Smooth muscle cell (in vitro differentiated cells): ENCODE results near the gene RAB3C. TPM values are rescaled to one million over a fixed set of nuclear protein-coding genes. Genes with fewer than 3 reads are reported as not detected.

Source experiments
- DNase-seq: peaks from one replicate; lab custom pipeline; 2025; ENCODE audit not compliant: unreplicated experiment; lab: John Stamatoyannopoulos, UW
- H2AFZ ChIP-seq: fragments of 200-600 bp; sonication (generic); 2 replicates; pipeline ENCODE4 v1.6.0; 2016; ENCODE audit warnings: antibody characterized with exemption, low read depth, mild to moderate bottlenecking
- H3F3A ChIP-seq: fragments of 200-600 bp; sonication (generic); 2 replicates; pipeline ENCODE4 v1.6.0; 2017; ENCODE audit warnings: antibody characterized with exemption, low read depth
- H3K27ac ChIP-seq: fragments of 200-600 bp; sonication (generic); 2 replicates; pipeline ENCODE4 v1.5.1; 2016; ENCODE audit warnings: low read depth, mild to moderate bottlenecking
- H3K27me3 ChIP-seq: fragments of 200-600 bp; sonication (generic); 2 replicates; pipeline ENCODE4 v1.6.1; 2016; ENCODE audit warnings: low read depth, mild to moderate bottlenecking
- H3K36me3 ChIP-seq: fragments of 200-600 bp; sonication (generic); 2 replicates; pipeline ENCODE4 v1.5.1; 2016; ENCODE audit warnings: low read depth
- H3K4me1 ChIP-seq: fragments of 200-600 bp; sonication (generic); 2 replicates; pipeline ENCODE4 v1.5.1; 2016; ENCODE audit warnings: low read depth
- H3K4me2 ChIP-seq: fragments of 200-600 bp; sonication (generic); 2 replicates; pipeline ENCODE4 v1.6.0; 2016; ENCODE audit warnings: mild to moderate bottlenecking
- H3K4me3 ChIP-seq: fragments of 200-600 bp; sonication (generic); 2 replicates; pipeline ENCODE4 v1.5.1; 2016; ENCODE audit warnings: mild to moderate bottlenecking
- H3K79me2 ChIP-seq: fragments of 200-600 bp; sonication (generic); 2 replicates; pipeline ENCODE4 v1.6.0; 2016; ENCODE audit warnings: low read depth, mild to moderate bottlenecking
- H3K9ac ChIP-seq: fragments of 200-600 bp; sonication (generic); 2 replicates; pipeline ENCODE4 v1.6.0; 2016; ENCODE audit warnings: low read depth
- H3K9me3 ChIP-seq: fragments of 200-600 bp; sonication (generic); replicated peaks from 2 replicates; pipeline ENCODE4 v1.5.1; 2016; ENCODE audit warnings: low read depth
- H4K20me1 ChIP-seq: fragments of 200-600 bp; sonication (generic); 2 replicates; pipeline ENCODE4 v1.6.0; 2016; ENCODE audit warnings: low read depth
- WGBS: methylation state at CpG from one replicate; pipeline ENCODE4 v1.1.7; 2016; ENCODE audit warnings: low lambda C conversion rate; 5-methylcytosine and 5-hydroxymethylcytosine counted together
- polyA plus RNA-seq: library from polyadenylated mRNA; unstranded; fragments of >200 nt; fragmentation: Nextera tagmentation; extraction: Ambion mirVana; gene quantifications from 2 replicates; pipeline ENCODE4 v1.2.1, GENCODE V29; 2016
- total RNA-seq: library from RNA; depleted of rRNA; stranded (reverse); fragments of >200 nt; gene quantifications from 2 replicates; pipeline ENCODE4 v1.2.3, GENCODE V29; 2014
- TF ChIP-seq, protein P1 (sequence below): fragments of 200-600 bp; sonication (generic); IDR thresholded peaks from 2 replicates; pipeline ENCODE4 v1.5.1; 2017; ENCODE audit warnings: borderline replicate concordance, mild to moderate bottlenecking, antibody characterized with exemption; ENCODE audit not compliant: insufficient read depth, poor library complexity, severe bottlenecking

The RAB3C gene
- total and polyA plus RNA-seq, 2 experiments from 2014 or later, result 0.10 to 1.1 TPM

DNA sequence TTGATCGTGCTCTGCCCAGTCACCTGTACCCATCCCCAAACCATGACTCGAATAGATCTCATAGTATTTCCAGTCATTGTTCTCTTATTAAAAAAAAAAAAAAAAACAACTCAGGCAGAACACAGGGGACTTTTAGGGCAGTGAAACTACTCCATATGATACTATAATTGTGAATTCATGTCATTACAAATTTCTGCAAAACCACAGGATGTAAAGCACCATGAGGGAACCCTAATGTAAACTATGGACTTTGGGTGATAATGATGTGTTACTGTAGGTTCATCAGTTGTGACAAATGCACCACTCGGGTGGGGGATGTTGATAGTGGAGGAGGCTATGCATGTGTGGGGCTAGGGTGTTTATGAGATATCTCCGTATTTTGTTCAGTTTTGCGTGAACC, 133.8 kb downstream of the RAB3C start:
- Histone ChIP-seq H2AFZ (no peak overlapping the region), H3K4me3 (no peak overlapping the region), H3K79me2 (no peaks in the 10 kb centered on the region), H3K4me2 (no peak overlapping the region), H4K20me1 (no peaks in the 10 kb centered on the region), H3F3A (no peaks in the 10 kb centered on the region), H3K9me3 (peaks cover 5% of the 10 kb centered on the region), H3K27ac (no peak overlapping the region), H3K36me3 (no peaks in the 10 kb centered on the region), H3K9ac (no peak overlapping the region), H3K4me1 (peaks cover 7% of the 10 kb centered on the region), H3K27me3 (no peaks in the 10 kb centered on the region)
- TF ChIP-seq, protein P1, sequence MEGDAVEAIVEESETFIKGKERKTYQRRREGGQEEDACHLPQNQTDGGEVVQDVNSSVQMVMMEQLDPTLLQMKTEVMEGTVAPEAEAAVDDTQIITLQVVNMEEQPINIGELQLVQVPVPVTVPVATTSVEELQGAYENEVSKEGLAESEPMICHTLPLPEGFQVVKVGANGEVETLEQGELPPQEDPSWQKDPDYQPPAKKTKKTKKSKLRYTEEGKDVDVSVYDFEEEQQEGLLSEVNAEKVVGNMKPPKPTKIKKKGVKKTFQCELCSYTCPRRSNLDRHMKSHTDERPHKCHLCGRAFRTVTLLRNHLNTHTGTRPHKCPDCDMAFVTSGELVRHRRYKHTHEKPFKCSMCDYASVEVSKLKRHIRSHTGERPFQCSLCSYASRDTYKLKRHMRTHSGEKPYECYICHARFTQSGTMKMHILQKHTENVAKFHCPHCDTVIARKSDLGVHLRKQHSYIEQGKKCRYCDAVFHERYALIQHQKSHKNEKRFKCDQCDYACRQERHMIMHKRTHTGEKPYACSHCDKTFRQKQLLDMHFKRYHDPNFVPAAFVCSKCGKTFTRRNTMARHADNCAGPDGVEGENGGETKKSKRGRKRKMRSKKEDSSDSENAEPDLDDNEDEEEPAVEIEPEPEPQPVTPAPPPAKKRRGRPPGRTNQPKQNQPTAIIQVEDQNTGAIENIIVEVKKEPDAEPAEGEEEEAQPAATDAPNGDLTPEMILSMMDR, result no peak
- 80% methylated on average over 5 of the region's 5 CpGs for WGBS
- no peak for DNase-seq

DNA sequence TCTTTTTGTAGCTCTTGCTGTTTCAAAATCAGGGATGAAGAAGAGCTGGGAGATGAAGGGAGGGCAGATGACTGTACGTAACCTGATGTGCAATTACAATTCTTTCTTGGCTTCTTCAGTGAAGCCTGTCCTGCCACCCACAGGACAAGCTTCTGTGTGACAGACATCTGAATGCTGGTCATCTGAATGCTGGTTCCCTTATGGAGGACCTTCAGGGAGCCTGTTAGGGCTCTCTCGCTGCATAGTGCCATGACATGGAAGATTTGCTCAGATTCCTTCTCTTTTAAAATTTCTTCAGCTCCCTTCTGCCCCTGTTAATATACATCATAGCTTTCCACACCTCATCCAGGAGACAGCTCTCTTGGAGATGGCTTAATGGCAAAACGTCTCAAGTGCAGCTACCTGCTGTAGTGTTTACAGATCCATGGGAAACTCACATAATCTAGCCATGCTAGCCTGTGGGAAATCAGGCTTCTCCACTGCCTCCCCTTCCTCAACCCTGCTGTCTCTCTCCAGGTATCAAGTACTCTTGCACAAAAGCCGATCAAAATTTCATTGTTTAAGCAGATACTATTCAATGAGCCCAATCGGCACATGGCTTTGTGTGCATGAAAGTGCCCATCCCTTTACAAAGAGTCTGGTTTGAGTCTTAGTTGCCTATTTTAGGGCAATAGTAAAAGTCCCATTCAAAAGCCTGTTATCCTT, 134.6 kb downstream of the RAB3C start:
- DNase-seq, result no peak
- Histone ChIP-seq H3F3A (no peaks in the 10 kb centered on the region), H4K20me1 (no peaks in the 10 kb centered on the region), H3K27ac (no peak overlapping the region), H3K36me3 (no peaks in the 10 kb centered on the region), H3K4me2 (no peak overlapping the region), H3K9ac (no peak overlapping the region), H3K4me3 (no peak overlapping the region), H3K4me1 (peaks cover 7% of the 10 kb centered on the region), H2AFZ (no peak overlapping the region), H3K79me2 (no peaks in the 10 kb centered on the region), H3K9me3 (peaks cover 5% of the 10 kb centered on the region), H3K27me3 (no peaks in the 10 kb centered on the region)
- TF ChIP-seq, protein P1, result no peak
- WGBS, result 67% methylated on average over 5 of the region's 5 CpGs

DNA sequence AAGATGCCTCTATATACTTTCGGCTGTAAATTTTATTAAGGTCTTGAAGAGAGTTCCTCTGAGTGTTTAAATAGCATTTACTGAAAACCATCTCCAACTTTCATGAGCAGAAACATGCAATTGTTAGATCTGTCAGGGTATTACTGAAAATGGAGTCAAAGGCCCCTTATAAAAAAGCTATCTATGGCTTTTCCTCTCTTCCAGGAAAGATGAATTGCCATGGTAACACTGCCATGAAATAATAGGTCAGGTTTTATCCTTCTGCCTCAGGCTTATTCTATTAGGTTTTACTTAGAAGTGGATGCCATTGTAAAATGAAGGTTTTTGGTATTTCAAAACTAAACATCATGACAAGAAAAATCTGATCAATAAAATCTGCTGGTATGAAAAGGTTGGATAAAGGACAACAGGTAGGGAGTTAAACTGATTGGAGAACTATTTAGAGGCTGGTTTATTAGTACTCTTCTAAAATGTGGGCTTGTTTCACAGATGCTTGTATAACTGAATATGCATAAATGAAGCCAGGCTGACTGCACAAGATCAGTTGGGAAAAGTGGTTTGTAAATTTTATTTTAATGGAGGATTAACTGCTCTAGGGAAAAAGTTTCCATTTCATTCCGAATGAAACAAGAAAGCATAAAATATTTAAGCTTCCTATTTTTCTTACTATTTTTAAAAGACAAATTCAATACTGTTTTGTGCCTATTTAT, 135.5 kb downstream of the RAB3C start:
- Histone ChIP-seq H3F3A (no peaks in the 10 kb centered on the region), H4K20me1 (no peaks in the 10 kb centered on the region), H3K36me3 (no peaks in the 10 kb centered on the region), H3K4me3 (no peak overlapping the region), H3K9ac (no peak overlapping the region), H3K27me3 (no peaks in the 10 kb centered on the region), H3K79me2 (no peaks in the 10 kb centered on the region), H3K27ac (no peak overlapping the region), H3K4me2 (no peak overlapping the region), H3K4me1 (peaks cover 7% of the 10 kb centered on the region), H2AFZ (no peak overlapping the region), H3K9me3 (peaks cover 5% of the 10 kb centered on the region)
- TF ChIP-seq, protein P1, result no peak
- DNase-seq, result no peak
- 73% methylated on average over 2 of the region's 2 CpGs for WGBS

DNA sequence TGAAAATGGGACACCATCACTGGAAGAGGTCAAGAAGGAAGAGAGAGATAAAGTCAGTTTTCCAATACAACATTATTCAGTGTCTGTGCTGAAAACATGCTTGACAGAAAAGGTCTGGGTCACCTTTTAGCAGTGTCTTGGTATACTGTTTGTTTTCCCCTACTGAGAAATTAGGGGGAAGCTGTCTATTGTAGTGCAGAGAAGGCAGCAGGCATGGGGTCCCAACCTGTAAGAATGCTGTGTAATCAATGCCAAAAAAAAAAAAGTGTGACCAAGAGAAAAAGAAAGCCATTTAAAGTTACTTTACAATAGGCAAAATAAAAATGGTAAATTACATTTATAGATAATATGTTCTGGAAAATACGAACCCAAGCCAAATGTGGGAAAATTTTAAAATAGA, 139.3 kb downstream of the RAB3C start:
- WGBS, result 90% methylated on average over 1 of the region's 1 CpG
- H3K27ac ChIP-seq, result no peak overlapping the region
- TF ChIP-seq, protein P1, result no peak
- H3K79me2 ChIP-seq, result no peaks in the 10 kb centered on the region
- no peaks in the 10 kb centered on the region for H3K9me3 ChIP-seq
- H3F3A ChIP-seq, result no peaks in the 10 kb centered on the region
- H3K4me3 ChIP-seq, result no peak overlapping the region
- no peaks in the 10 kb centered on the region for H3K36me3 ChIP-seq
- H3K27me3 ChIP-seq, result no peaks in the 10 kb centered on the region
- no peak for DNase-seq
- H3K4me1 ChIP-seq, result peaks cover 7% of the 10 kb centered on the region
- H3K9ac ChIP-seq, result no peak overlapping the region
- no peak overlapping the region for H2AFZ ChIP-seq
- H4K20me1 ChIP-seq, result no peaks in the 10 kb centered on the region
- H3K4me2 ChIP-seq, result no peak overlapping the region
